Measurements from ENCODE around the gene PLCL2. TPM values are rescaled to one million over a fixed set of nuclear protein-coding genes. Genes with fewer than 3 reads are reported as not detected.
A peak's percentile ranks its signal among the peaks of the same experiment; 100 is the strongest.

Gene PLCL2
- total and polyA plus RNA-seq, 9 donors = 12.6 to 54.2 (median 24.7) TPM

GRCh38 chr3:16907243-16907642, 22.5 kb downstream of the PLCL2 start:
- Histone ChIP-seq H3K27me3 (no peaks in the 10 kb centered on the region), H3K27ac (peak overlapping the region in 1 of 2 donors; percentile 41), H3K4me1 (ENCODE audit: insufficient read depth) (peaks cover 29% of the 10 kb centered on the region), H3K36me3 (no peaks in the 10 kb centered on the region), H3K9me3 (no peaks in the 10 kb centered on the region), H3K4me3 (no peak overlapping the region)
- DNase-seq = no peak
- intact Hi-C loops (cut with DNase I) = no loop called here
- TF ChIP-seq EP300 (IDR thresholded peaks at IDR 0.05) (no peak), CTCF (IDR thresholded peaks at IDR 0.05) (no peak), POLR2A (IDR thresholded peaks at IDR 0.05) (no peak)

GRCh38 chr3:16908016-16908807, 23.5 kb downstream of the PLCL2 start:
- Histone ChIP-seq H3K27me3 (no peaks in the 10 kb centered on the region), H3K9me3 (no peaks in the 10 kb centered on the region), H3K4me1 (ENCODE audit: insufficient read depth) (peaks cover 24% of the 10 kb centered on the region), H3K4me3 (no peak overlapping the region), H3K27ac (peak overlapping the region in 1 of 2 donors; percentile 41), H3K36me3 (no peaks in the 10 kb centered on the region)
- intact Hi-C loops (cut with DNase I) = no loop called here
- 37 to 62% (median 54%) methylated on average over 6 of the region's 6 CpGs for WGBS, 3 donors
- no peak for TF ChIP-seq EP300 (IDR thresholded peaks at IDR 0.05)
- no peak for TF ChIP-seq CTCF (IDR thresholded peaks at IDR 0.05)
- no peak for TF ChIP-seq POLR2A (IDR thresholded peaks at IDR 0.05)
- no peak for DNase-seq

DNA sequence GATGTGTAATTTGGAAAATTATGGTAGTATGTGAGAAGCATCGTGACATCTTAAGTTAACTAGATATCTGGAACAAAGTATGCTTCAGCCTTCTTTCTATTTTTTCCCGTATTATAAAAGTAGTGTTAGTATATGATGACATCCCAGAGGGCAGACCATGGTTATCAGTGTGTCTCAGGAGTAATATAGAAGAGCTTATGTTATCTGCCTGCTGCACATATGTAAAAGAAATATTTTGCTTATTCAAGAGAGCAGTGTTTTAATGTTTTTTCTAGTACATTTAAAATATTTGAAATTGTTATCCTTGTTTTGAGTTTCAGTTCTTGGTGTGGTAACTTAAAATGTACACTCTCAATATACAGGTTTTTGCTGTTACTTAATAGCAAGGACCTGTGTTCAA, 24.1 kb downstream of the PLCL2 start:
- peak overlapping the region in 1 of 2 donors; percentile 41 for H3K27ac ChIP-seq
- TF ChIP-seq CTCF (IDR thresholded peaks at IDR 0.05) (no peak), EP300 (IDR thresholded peaks at IDR 0.05) (no peak), POLR2A (IDR thresholded peaks at IDR 0.05) (no peak)
- intact Hi-C loops (cut with DNase I) = no loop called here
- 58 to 79% (median 67%) methylated on average over 2 of the region's 2 CpGs for WGBS, 3 donors
- H3K9me3 ChIP-seq = no peaks in the 10 kb centered on the region
- H3K36me3 ChIP-seq = no peaks in the 10 kb centered on the region
- peaks cover 22% of the 10 kb centered on the region for H3K4me1 ChIP-seq (ENCODE audit: insufficient read depth)
- no peaks in the 10 kb centered on the region for H3K27me3 ChIP-seq
- no peak for DNase-seq
- no peak overlapping the region for H3K4me3 ChIP-seq

DNA sequence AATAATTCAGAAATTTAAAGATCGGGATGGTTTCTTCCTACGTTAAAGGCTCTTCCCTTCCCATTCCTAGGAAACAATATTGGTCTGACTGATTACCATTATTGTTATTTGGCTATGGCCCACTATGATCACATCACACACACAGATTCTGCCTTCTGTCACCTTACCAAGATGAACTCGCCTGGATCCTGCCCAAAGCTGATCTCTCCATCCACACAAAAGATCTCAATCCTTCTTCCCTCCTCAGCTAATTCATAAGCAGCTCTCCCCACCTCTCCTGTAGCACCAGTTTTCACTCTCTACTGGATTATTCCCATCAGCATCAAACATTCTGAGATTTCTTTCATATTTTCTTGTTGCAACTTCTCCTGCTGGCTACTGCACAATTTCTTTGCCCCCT, 25.0 kb downstream of the PLCL2 start:
- Histone ChIP-seq H3K27me3 (no peaks in the 10 kb centered on the region), H3K9me3 (no peaks in the 10 kb centered on the region), H3K36me3 (no peaks in the 10 kb centered on the region), H3K4me1 (ENCODE audit: insufficient read depth) (peaks cover 20% of the 10 kb centered on the region), H3K4me3 (no peak overlapping the region), H3K27ac (no peak overlapping the region)
- no peak for DNase-seq
- TF ChIP-seq EP300 (IDR thresholded peaks at IDR 0.05) (no peak), POLR2A (IDR thresholded peaks at IDR 0.05) (no peak), CTCF (IDR thresholded peaks at IDR 0.05) (no peak)
- 97 to 99% (median 97%) methylated on average over 3 of the region's 3 CpGs for WGBS, 3 donors
- intact Hi-C loops (cut with DNase I) = loop anchor here in 1 of 4 donors (2.0 kb wide), 1 partner anchor 25 kb away; no protein-coding TSS in a partner anchor

Measured in ovary (tissue), 9 donors.